GM10847 (cell line): ENCODE data around the gene ACAP1.

Source experiments
- POLR2A ChIP-seq: IDR thresholded peaks from 2 replicates; pipeline ENCODE4 v1.6.1; 2011; ENCODE audit not compliant: insufficient read length; ENCODE audit errors: extremely low read depth

ACAP1 gene

GRCh38 chr17:7383371-7383741 lies 47.0 kb downstream of the ACAP1 start:
- no peak for TF ChIP-seq POLR2A

GRCh38 chr17:7383742-7384488 lies 47.6 kb downstream of the ACAP1 start:
- TF ChIP-seq POLR2A = peak; percentile 28

GRCh38 chr17:7384489-7385081 lies 48.3 kb downstream of the ACAP1 start:
- TF ChIP-seq POLR2A = no peak

GRCh38 chr17:7388856-7389255 lies 52.5 kb downstream of the ACAP1 start:
- no peak for TF ChIP-seq POLR2A

- no peak for TF ChIP-seq POLR2A
Measured at GRCh38 chr17:7389924-7390910, 53.9 kb downstream of the ACAP1 start.

GRCh38 chr17:7391307-7391706 lies 55.0 kb downstream of the ACAP1 start:
- TF ChIP-seq POLR2A = no peak

- TF ChIP-seq POLR2A = no peak
Measured at GRCh38 chr17:7392696-7393612, 56.6 kb downstream of the ACAP1 start.

GRCh38 chr17:7393613-7394451 lies 57.5 kb downstream of the ACAP1 start:
- no peak for TF ChIP-seq POLR2A

DNA sequence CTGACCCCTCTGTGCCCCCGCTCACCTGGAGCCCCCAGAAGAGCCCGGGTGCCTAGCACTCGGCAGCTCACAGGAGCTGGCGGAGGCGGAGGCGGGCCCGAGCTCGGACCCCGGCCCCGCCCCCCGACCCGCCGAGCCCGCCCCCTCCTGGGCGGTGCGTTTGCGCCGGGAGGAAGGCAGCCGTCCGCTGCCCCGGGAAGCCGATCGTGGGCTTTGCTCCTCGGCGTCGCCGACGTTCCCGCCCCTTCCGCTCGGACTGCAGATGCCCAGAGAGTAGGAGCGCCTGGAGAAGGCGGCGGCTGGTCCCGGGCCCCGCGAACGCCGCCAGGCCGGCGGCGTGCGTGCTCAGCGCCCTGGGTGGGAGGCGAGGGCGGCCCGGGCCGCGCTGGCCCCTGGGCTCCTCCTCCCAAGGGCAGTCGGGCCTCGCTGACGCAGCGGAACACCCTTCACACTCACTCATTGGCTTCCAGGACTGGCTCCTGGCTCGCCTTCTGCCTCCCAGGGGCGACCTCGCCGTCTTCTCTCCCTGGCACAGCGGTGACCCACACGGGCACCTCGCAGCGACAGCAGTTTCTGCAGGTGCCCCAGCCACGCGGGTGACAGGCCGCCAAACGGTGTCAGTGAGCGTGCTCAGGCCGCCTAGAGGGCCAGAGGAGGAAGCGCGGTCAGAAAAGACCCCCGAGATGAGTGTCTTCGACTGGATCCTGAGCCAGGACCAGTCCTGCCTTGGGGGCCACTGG lies 58.3 kb downstream of the ACAP1 start, which contains the start of gene PLSCR3:
Gene PLSCR3, minus strand, starts transcription at position 74 of the 740 bp plus-strand sequence. CDS start 415 bp downstream, outside the sequence.
- peak; percentile 72 for TF ChIP-seq POLR2A

- TF ChIP-seq POLR2A = no peak
Measured at GRCh38 chr17:7396147-7396546, 59.8 kb downstream of the ACAP1 start.

- no peak for TF ChIP-seq POLR2A
Measured at GRCh38 chr17:7398612-7399011, 62.3 kb downstream of the ACAP1 start.
